GM23248 (cell line): Measurements from ENCODE around the gene FARP1. TPM values are rescaled to one million over a fixed set of nuclear protein-coding genes. Genes with fewer than 3 reads are reported as not detected.
A peak's percentile ranks its signal among the peaks of the same experiment; 100 is the strongest.

Experiments used
- DNase-seq: peaks from one replicate; pipeline ENCODE4 v3.0.0-alpha.2; 2015
- H2AFZ ChIP-seq: fragments of 200-600 bp; sonication (generic); 2 replicates; pipeline ENCODE4 v1.6.1; 2016; ENCODE audit warnings: antibody characterized with exemption
- H3F3A ChIP-seq: fragments of 200-600 bp; sonication (generic); 2 replicates; pipeline ENCODE4 v1.6.1; 2016; ENCODE audit warnings: mild to moderate bottlenecking, antibody characterized with exemption, mixed run types; ENCODE audit not compliant: insufficient read depth
- H3K27ac ChIP-seq: fragments of 200-600 bp; sonication (generic); 2 replicates; pipeline ENCODE4 v1.5.1; 2016; ENCODE audit warnings: mild to moderate bottlenecking
- H3K27me3 ChIP-seq: fragments of 200-600 bp; sonication (generic); replicated peaks from 2 replicates; pipeline ENCODE4 v1.6.1; 2016; ENCODE audit warnings: mild to moderate bottlenecking; ENCODE audit not compliant: insufficient read depth
- H3K36me3 ChIP-seq: fragments of 200-600 bp; sonication (generic); 2 replicates; pipeline ENCODE4 v1.6.1; 2016; ENCODE audit warnings: low read depth, mild to moderate bottlenecking
- H3K4me1 ChIP-seq: fragments of 200-600 bp; sonication (generic); 2 replicates; pipeline ENCODE4 v1.6.1; 2016; ENCODE audit warnings: mild to moderate bottlenecking; ENCODE audit not compliant: insufficient read depth
- H3K4me2 ChIP-seq: fragments of 200-600 bp; sonication (generic); one replicate; pipeline ENCODE4 v1.6.1; 2016; ENCODE audit warnings: mild to moderate bottlenecking; ENCODE audit not compliant: unreplicated experiment
- H3K4me3 ChIP-seq: fragments of 200-600 bp; sonication (generic); 2 replicates; pipeline ENCODE4 v1.5.1; 2016; ENCODE audit warnings: mild to moderate bottlenecking
- H3K79me2 ChIP-seq: fragments of 200-600 bp; sonication (generic); 2 replicates; pipeline ENCODE4 v1.6.1; 2016; ENCODE audit warnings: mild to moderate bottlenecking; ENCODE audit not compliant: insufficient read depth
- H3K9ac ChIP-seq: fragments of 200-600 bp; sonication (generic); 2 replicates; pipeline ENCODE4 v1.6.1; 2016; ENCODE audit warnings: mild to moderate bottlenecking
- H3K9me2 ChIP-seq: fragments of 200-600 bp; sonication (generic); 2 replicates; pipeline ENCODE4 v1.6.1; 2016; ENCODE audit warnings: mixed run types, mild to moderate bottlenecking, moderate library complexity; ENCODE audit not compliant: insufficient read depth
- H3K9me3 ChIP-seq: fragments of 200-600 bp; sonication (generic); one replicate; pipeline ENCODE4 v1.6.1; 2017; ENCODE audit warnings: low read depth
- H4K20me1 ChIP-seq: fragments of 200-600 bp; sonication (generic); 2 replicates; pipeline ENCODE4 v1.6.0; 2016; ENCODE audit not compliant: insufficient read depth
- EZH2 ChIP-seq: fragments of 200-600 bp; sonication (generic); IDR thresholded peaks from 2 replicates; pipeline ENCODE4 v1.6.1; 2018; ENCODE audit warnings: antibody characterized with exemption, mild to moderate bottlenecking; ENCODE audit not compliant: insufficient read depth, poor library complexity, severe bottlenecking
- EZH2phosphoT487 ChIP-seq: fragments of 200-600 bp; sonication (generic); IDR thresholded peaks from 2 replicates; pipeline ENCODE4 v1.6.1; 2018; ENCODE audit warnings: antibody characterized with exemption, moderate library complexity, mild to moderate bottlenecking, low read depth; ENCODE audit not compliant: insufficient read depth
- WGBS, 2 experiments: methylation state at CpG; one replicate each; pipeline ENCODE4 v1.1.6; 2015 to 2017; ENCODE audit warnings: low lambda C conversion rate in 2 of 2, low coverage in 1 of 2; ENCODE audit errors: missing lambda C conversion rate in 2 of 2; 5-methylcytosine and 5-hydroxymethylcytosine counted together
- in situ Hi-C: fragments of 300-500 bp; cut with MboI; formaldehyde crosslinking; loops from 2 replicates; pipeline ENCODE4 v1.15.0; 2020
- polyA plus RNA-seq: library from polyadenylated mRNA; unstranded; fragments of >200 nt; fragmentation: Nextera tagmentation; extraction: Ambion mirVana; gene quantifications from 2 replicates; pipeline ENCODE4 v1.2.1, GENCODE V29; 2016
- total RNA-seq: library from RNA; depleted of rRNA; stranded (reverse); fragments of >200 nt; shearing (Covaris generic); gene quantifications from 2 replicates; pipeline ENCODE4 v1.2.3, GENCODE V29; 2014

FARP1 gene
- total and polyA plus RNA-seq, 2 experiments from 2014 or later, result 53.7 to 56.6 TPM

DNA sequence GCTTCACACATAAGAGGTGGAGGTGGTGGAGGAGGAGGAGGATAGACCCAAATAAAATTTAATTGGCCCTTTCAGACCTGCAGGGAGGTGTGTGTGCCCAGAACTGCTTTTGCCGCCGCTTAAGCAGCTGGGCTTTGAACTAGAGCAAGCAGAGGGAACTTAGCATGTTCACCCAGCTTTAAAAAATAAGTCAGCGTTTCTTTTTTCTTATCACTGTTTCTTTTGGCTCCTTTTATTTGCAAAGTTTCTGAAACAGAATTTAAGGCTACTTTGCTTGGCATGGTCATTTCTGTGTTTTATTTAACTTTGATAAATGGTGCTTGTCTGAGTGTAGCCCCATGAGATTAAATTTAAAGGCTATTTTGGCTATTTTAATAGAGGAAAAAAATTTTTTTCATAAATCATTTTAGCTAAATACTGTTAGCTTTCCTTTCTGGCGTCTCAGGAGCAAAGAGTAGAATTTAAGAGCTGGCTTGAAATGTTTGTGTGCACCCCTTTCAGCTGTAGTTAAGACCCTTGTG, 77.4 kb downstream of the FARP1 start:
- peaks cover 77% of the 10 kb centered on the region for H3K79me2 ChIP-seq
- H3K9ac ChIP-seq, result no peak overlapping the region
- H3K4me3 ChIP-seq, result no peak overlapping the region
- TF ChIP-seq EZH2phosphoT487, result no peak
- TF ChIP-seq EZH2, result no peak
- H3K27me3 ChIP-seq, result no peaks in the 10 kb centered on the region
- no peak for DNase-seq
- no peaks in the 10 kb centered on the region; the same call in 1 of the 2 replicates for H4K20me1 ChIP-seq
- H2AFZ ChIP-seq, result no peak overlapping the region
- in situ Hi-C loops, result no loop called here
- H3K9me3 ChIP-seq, result no peaks in the 10 kb centered on the region
- peaks cover 26% of the 10 kb centered on the region for H3K4me1 ChIP-seq
- no peaks in the 10 kb centered on the region for H3K9me2 ChIP-seq
- H3F3A ChIP-seq, result peaks cover 15% of the 10 kb centered on the region
- 0 out of 2 replicates have a peak, but pooled peaks cover 3% of the 10 kb centered on the region for H3K36me3 ChIP-seq
- 70 to 71% methylated on average over 4 of the region's 4 CpGs for WGBS, 2 experiments
- no peak overlapping the region for H3K4me2 ChIP-seq
- H3K27ac ChIP-seq, result no peak overlapping the region

DNA sequence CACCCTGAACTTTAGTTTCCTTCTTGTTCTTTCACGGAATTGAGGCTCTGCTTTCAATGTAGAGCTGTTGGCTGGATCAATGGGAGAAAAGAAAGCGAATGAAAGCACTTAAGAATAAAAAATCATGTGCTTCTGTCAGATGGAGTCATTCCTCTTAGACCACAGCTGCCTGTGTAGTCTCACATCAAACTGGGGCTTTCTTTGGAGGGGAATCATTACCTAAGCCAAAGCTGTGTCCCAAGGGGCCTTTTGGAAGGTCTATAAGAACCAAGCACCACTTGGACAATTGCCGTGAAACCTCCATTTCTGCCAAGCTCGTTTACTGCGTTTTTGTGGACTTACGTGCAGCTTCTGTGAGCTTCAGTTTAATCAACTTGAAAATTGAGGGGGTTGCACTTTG, 78.3 kb downstream of the FARP1 start:
- Histone ChIP-seq H3K4me1 (peaks cover 17% of the 10 kb centered on the region), H3K27me3 (no peaks in the 10 kb centered on the region), H2AFZ (no peak overlapping the region), H4K20me1 (no peaks in the 10 kb centered on the region; the same call in 1 of the 2 replicates), H3K4me2 (no peak overlapping the region), H3K27ac (no peak overlapping the region), H3K36me3 (no peaks in the 10 kb centered on the region), H3K9me2 (no peaks in the 10 kb centered on the region), H3K9me3 (no peaks in the 10 kb centered on the region), H3K4me3 (no peak overlapping the region), H3K9ac (no peak overlapping the region), H3F3A (peaks cover 7% of the 10 kb centered on the region; the same call in 1 of the 2 replicates), H3K79me2 (peaks cover 84% of the 10 kb centered on the region)
- in situ Hi-C loops, result no loop called here
- no peak for TF ChIP-seq EZH2
- no peak for TF ChIP-seq EZH2phosphoT487
- 52 to 54% methylated on average over 6 of the region's 6 CpGs for WGBS, 2 experiments
- no peak for DNase-seq

DNA sequence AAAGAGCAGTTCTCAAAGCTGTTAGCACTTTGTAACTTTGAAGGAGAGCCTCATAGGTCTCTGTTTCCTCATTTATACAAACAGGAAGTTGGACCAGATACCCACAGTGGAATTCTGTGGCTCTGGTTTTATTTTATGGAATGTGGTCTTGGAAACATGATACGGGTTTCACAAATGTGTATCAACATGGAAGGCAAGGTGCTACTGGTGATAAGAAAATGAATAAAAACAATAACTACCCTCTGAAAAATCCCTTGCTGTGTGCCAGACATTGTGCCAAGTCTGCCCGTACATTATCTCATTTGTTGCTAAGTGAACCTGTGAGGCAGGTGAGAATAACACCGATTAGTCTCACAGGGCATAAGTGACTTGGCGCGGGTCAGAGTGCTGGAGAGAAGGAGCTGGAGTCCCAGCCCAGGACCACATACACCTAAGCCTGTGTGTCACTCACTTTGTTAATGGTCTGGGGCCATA, 79.2 kb downstream of the FARP1 start:
- Histone ChIP-seq H3K9me2 (no peaks in the 10 kb centered on the region), H3K9me3 (no peaks in the 10 kb centered on the region), H3K27ac (no peak overlapping the region), H3K79me2 (peaks cover 93% of the 10 kb centered on the region), H3K4me2 (no peak overlapping the region), H3K27me3 (no peaks in the 10 kb centered on the region), H3K4me1 (peaks cover 10% of the 10 kb centered on the region), H2AFZ (no peak overlapping the region), H3F3A (no peaks in the 10 kb centered on the region), H3K36me3 (0 out of 2 replicates have a peak, but pooled peaks cover 2% of the 10 kb centered on the region), H3K4me3 (no peak overlapping the region), H4K20me1 (no peaks in the 10 kb centered on the region; the same call in 1 of the 2 replicates), H3K9ac (no peak overlapping the region)
- in situ Hi-C loops, result no loop called here
- no peak for TF ChIP-seq EZH2
- TF ChIP-seq EZH2phosphoT487, result no peak
- WGBS, 2 experiments, result 75 to 81% methylated on average over 5 of the region's 5 CpGs
- peak; percentile 24 for DNase-seq

DNA sequence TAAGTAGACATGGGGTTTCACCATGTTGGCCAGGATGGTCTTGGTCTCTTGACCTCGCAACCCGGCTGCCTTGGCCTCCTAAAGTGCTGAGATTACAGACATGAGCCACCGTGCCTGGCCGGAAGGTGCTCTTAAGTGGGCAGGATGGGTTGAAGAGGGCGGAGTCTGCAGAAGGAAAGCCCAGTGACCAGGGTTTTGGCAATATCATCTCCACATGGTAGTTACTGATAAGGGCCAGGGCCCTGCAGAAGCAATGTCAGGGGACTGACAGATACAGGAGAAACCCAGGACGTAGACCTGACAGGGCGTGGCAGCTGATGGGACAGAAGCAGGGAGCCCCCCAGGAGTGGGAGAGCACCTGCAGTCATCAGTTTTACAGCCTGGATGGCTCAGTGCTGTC, 79.9 kb downstream of the FARP1 start:
- in situ Hi-C loops, result no loop called here
- 0 out of 2 replicates have a peak, but pooled peaks cover 3% of the 10 kb centered on the region for H3K36me3 ChIP-seq
- H3K9ac ChIP-seq, result no peak overlapping the region
- H3K79me2 ChIP-seq, result peaks cover 96% of the 10 kb centered on the region
- no peaks in the 10 kb centered on the region for H3K9me3 ChIP-seq
- H2AFZ ChIP-seq, result no peak overlapping the region
- no peaks in the 10 kb centered on the region; the same call in 1 of the 2 replicates for H4K20me1 ChIP-seq
- H3K4me2 ChIP-seq, result no peak overlapping the region
- H3K4me1 ChIP-seq, result peaks cover 10% of the 10 kb centered on the region
- H3K9me2 ChIP-seq, result no peaks in the 10 kb centered on the region
- H3K27ac ChIP-seq, result no peak overlapping the region
- no peak for DNase-seq
- H3F3A ChIP-seq, result no peaks in the 10 kb centered on the region
- no peak overlapping the region for H3K4me3 ChIP-seq
- 92 to 95% methylated on average over 7 of the region's 7 CpGs for WGBS, 2 experiments
- H3K27me3 ChIP-seq, result no peaks in the 10 kb centered on the region
- no peak for TF ChIP-seq EZH2
- no peak for TF ChIP-seq EZH2phosphoT487
